Measurements from ENCODE around the gene CDK11B.
"Not testable (repeated sequence)": the region's sequence is repeated elsewhere in the genome, so short reads cannot be mapped to it uniquely, and the experiment has no call there.

The CDK11B gene

GRCh38 chr1:1662392-1662791 is 3.6 kb upstream of the CDK11B start:
- DNase-seq (ENCODE audit: low spot score), result not testable (repeated sequence)

GRCh38 chr1:1648265-1648664 is 10.5 kb downstream of the CDK11B start:
- not testable (repeated sequence) for DNase-seq (ENCODE audit: low spot score)

DNA sequence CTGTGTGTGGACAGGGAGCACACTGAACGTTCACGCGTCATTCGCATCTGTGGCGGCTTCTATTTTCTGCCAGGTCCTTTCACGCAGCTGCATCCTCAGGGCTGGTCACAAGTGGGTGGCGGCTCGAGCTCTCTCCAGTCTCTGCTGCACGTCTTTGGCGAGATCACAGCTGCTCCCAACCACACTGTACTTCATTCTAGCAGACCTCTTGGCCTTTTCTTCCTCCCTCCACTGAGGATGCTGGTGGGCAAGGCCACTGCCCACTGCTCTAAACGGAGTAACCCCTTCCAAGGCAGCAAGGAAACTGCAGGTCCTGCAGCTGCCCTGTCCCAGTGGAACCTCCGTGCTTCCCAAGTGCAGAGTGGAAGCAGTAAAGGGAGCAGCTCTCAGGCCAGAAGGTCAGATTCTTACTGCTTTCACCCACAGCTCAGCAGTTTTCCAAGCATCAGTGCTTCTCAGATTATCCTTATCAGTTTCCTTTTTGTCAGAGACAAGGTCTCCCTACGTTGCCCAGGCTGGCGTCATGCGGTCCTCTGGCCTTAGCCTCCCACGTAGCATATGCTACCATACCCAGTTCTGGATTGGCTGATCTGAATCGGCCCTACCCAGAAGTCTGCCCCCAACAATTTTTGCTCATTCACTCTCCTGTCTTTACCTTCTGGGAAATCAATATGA is 11.1 kb downstream of the CDK11B start:
- not testable (repeated sequence) for DNase-seq (ENCODE audit: low spot score)

GRCh38 chr1:1646326-1646725 is 12.5 kb downstream of the CDK11B start:
- not testable (repeated sequence) for DNase-seq (ENCODE audit: low spot score)

DNA sequence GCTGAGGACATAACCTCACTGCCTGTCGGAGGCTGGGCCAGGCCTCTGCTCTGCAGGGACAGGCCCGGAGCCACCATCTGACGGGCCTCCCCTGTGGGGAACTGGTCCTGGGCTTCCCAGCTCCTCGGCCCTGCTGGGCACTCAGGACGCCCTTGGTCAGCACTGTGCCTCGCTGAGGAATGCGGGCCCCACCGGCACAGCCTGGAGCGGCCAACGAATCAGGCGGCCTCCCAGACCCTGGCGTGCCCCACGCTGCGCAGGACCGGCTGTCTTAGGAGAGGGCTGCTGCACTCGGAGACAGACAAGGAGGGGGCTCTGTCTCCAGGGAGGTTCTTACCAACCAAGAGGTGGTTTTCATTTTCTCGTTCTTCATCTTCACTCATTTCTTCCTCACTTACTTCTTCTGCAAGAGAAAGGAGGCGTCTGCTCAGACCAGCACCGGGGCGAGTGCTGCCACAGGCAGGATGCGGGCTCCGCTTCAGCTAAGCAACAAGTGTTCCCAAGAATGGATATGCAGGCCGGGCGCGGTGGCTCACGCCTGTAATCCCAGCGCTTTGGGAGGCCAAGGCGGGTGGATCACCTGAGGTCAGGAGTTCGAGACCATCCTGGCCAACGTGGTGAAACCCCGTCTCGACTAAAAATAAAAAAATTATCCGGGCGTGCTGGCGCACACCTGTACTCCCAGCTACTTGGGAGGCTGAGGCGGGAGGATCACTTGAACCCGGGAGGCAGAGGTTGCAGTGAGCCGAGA is 17.9 kb downstream of the CDK11B start:
- not testable (repeated sequence) for DNase-seq (ENCODE audit: low spot score)

- not testable (repeated sequence) for DNase-seq (ENCODE audit: low spot score)
Observed at GRCh38 chr1:1640081-1640480, 18.7 kb downstream of the CDK11B start.

GRCh38 chr1:1639368-1639767 is 19.4 kb downstream of the CDK11B start:
- DNase-seq (ENCODE audit: low spot score), result not testable (repeated sequence)

DNA sequence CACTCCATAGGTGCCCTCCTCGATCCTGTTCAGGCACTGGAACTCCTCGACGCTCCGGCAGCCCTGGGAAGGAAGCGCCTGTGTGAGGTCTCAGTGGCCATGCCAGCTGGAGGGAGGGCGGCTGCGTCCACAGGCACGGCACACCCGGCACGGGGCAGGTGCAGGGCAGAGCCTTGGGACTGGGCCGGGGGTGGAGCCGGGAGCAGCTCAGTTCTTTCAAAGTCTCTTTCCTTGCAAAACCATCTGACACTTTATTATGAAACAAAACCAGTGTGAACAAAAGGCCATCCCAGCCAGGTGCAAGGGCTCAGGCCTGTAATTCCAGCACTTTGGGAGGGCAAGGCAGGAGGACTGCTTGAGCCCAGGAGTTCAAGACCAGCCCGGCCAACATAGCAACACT is 20.3 kb downstream of the CDK11B start:
- not testable (repeated sequence) for DNase-seq (ENCODE audit: low spot score)

DNA sequence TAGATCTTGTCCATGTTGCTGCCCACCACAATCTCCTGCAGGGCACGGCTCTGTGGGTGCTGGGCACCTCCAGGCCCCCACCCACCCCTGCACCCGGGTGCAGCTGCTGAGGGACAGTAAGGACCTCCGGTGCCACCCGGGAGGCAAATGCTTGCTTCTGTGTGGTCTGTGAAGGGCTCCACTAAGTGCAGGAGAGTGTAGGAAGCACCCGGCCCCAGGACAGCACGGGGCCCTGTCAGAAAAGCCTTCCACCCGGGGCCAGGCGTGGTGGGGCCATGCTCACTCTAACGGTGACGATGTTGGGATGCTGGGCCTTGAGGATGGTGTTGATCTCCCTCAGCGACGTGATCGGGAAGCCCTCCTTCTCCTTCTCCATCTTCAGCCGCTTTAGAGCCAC is 21.3 kb downstream of the CDK11B start:
- not testable (repeated sequence) for DNase-seq (ENCODE audit: low spot score)

GRCh38 chr1:1636621-1637478 is 22.0 kb downstream of the CDK11B start:
- not testable (repeated sequence) for DNase-seq (ENCODE audit: low spot score)

- not testable (repeated sequence) for DNase-seq (ENCODE audit: low spot score)
Observed at GRCh38 chr1:1634613-1635012, 24.2 kb downstream of the CDK11B start.

DNA sequence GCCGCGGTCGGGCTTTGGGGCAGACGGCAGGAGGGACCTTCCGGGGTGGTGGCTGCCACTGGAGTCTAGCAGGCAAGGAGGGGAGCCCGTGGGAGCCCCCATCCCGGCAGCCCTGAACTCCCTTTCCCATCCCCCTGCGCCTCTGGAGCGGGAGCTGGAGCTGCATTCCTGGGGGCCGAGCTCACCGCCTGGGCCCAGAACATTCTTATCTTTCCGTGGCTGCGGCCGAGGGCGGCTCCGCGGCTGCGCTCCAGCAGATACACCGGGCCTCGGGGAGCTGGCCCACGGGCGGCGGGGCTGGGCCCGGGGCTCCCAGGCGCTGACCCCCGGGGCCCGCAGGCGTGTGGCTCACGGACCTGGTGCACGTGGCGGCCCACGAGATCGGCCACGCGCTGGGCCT is 25.4 kb downstream of the CDK11B start:
- DNase-seq (ENCODE audit: low spot score), result not testable (repeated sequence)

DNA sequence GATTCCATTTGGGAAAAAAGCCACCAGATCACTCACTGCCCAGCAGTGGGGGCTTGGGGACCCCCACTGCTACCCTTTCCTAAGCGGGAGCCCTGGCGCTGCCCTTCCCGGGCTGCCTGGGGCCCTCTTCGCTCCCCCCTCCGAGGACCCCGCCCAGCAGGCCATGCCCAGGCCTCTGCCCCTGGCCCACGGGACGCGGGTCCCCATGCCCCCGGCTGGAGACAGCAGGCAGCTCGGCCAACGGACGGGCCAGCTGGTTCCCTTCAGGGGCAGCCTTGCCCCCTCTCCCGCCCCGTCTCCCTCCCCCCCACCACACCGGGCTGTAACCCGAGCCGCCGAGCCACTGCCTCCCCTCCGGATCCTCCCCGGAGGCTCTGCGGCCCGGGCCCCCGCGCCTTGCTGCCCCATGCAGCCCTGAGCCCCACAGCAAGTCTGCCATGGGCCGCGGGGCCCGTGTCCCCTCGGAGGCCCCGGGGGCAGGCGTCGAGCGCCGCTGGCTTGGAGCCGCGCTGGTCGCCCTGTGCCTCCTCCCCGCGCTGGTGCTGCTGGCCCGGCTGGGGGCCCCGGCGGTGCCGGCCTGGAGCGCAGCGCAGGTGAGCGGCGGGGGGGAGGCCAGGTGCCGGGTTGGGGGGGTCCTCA is 26.9 kb downstream of the CDK11B start, which contains the start of gene MMP23B:
TSS of gene MMP23B (plus strand) at position 392 of the 639 bp plus-strand sequence. CDS start at position 438, 46 bp downstream.
- DNase-seq (ENCODE audit: low spot score), result no peak

GRCh38 chr1:1630965-1631781 is 27.6 kb downstream of the CDK11B start:
- no peak for DNase-seq (ENCODE audit: low spot score)

GRCh38 chr1:1630191-1630964 is 28.4 kb downstream of the CDK11B start:
- DNase-seq (ENCODE audit: low spot score), result peak; percentile 94

DNA sequence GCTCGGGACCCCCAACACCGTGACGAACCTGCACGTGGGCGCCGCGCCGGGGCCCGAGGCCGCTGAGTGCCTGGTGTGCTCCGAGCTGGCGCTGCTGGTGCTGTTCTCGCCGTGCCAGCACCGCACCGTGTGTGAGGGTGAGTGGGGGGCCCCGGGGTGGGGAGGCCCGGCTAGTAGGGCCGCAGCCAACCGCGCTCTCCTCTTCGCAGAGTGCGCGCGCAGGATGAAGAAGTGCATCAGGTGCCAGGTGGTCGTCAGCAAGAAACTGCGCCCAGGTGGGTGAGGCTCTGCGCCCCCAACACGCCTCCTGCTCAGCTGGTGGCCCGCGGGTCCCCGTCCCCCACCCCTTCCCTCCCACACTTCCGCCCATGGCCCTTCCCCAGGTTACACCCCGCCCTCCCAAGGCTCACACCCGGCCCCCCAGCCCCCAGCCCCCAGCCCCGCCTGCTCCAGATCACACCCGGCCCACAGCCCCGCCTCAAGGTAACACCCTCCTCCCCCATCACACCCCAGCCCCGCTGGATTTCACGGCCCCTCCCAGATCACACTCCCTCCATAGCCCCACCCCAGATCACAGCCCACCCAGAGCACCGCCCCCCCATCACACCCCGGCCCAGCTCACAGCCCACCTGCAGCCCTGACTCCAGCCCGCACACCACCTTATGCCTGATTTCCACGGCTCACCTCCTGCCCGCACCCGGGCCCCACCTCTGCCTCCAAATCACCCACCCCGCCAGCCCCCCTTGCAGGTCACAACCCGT is 29.2 kb downstream of the CDK11B start:
- DNase-seq (ENCODE audit: low spot score), result peak; percentile 45

DNA sequence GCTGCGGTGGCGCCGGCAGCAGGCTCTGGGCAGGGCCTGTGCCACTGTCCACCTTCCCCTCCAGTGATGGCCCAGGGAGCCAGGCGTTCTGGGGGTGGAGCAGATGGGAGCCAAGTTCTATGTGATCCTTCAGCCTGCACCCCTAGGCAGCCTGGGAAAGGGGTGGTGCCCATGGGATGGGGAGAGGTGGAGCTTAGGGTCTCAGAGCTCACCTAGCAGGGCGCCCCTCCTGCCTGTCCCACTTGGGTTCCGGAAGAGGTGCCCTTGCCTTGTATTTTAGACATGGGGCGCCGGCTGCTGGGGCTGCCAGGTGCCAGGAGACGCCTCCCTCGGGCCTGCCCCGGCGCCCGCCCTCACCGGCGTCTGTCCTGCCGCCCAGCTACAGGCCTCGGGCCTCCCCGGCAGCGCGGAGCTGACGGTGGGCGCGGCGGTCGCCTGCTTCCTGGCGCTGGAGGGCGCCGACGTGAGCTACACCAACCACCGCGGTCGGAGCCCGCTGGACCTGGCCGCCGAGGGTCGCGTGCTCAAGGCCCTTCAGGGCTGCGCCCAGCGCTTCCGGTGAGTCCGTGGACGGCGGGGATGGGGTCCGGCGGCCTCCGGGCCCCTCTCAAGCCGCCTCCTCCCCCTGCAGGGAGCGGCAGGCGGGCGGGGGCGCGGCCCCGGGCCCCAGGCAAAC is 29.9 kb downstream of the CDK11B start:
- peak; percentile 35 for DNase-seq (ENCODE audit: low spot score)

- no peak for DNase-seq (ENCODE audit: low spot score)
Observed at GRCh38 chr1:1627829-1628753, 30.7 kb downstream of the CDK11B start.
